Stomach smooth muscle (tissue), 2 donors: Measurements from ENCODE around the gene PTPRS.

Experiments
- H3K27ac ChIP-seq: one replicate; pipeline ENCODE4 v1.7.0; 2013; ENCODE audit warnings: mild to moderate bottlenecking, low read length, inconsistent platforms
- H3K27me3 ChIP-seq, 2 donors: one replicate each; pipeline ENCODE4 v1.7.0; 2013; ENCODE audit warnings: low read length in 2 of 2; ENCODE audit not compliant: insufficient read depth in 2 of 2, control insufficient read depth in 1 of 2
- H3K36me3 ChIP-seq, 2 donors: one replicate each; pipeline ENCODE4 v1.7.0; 2013; ENCODE audit warnings: low read length in 2 of 2; ENCODE audit not compliant: control insufficient read depth in 2 of 2, insufficient read depth in 2 of 2
- H3K4me1 ChIP-seq: one replicate; pipeline ENCODE4 v1.7.0; 2013; ENCODE audit warnings: low read length; ENCODE audit not compliant: control insufficient read depth, insufficient read depth
- H3K4me3 ChIP-seq, 2 donors: one replicate each; pipeline ENCODE4 v1.7.0; 2013; ENCODE audit warnings: low read length in 2 of 2
- H3K9ac ChIP-seq, 2 donors: one replicate each; pipeline ENCODE4 v1.7.0; 2013; ENCODE audit warnings: low read length in 2 of 2, mild to moderate bottlenecking in 1 of 2
- H3K9me3 ChIP-seq, 2 donors: one replicate each; pipeline ENCODE4 v1.7.0; 2013; ENCODE audit warnings: low read length in 2 of 2; ENCODE audit not compliant: control insufficient read depth in 2 of 2
- donor health status: healthy.
- donor health status: Pancreatic carcinoma.

The PTPRS gene

GRCh38 chr19:5355693-5356092 lies 15.1 kb upstream of the PTPRS start:
- Histone ChIP-seq H3K9ac (no peak overlapping the region), H3K36me3 (no peaks in the 10 kb centered on the region), H3K9me3 (peaks cover 0 to 4% of the 10 kb centered on the region in 2 donors), H3K27me3 (peaks cover 18 to 35% of the 10 kb centered on the region in 2 donors), H3K4me1 (no peaks in the 10 kb centered on the region), H3K4me3 (no peak overlapping the region), H3K27ac (no peak overlapping the region)

GRCh38 chr19:5355076-5355475 lies 14.5 kb upstream of the PTPRS start:
- Histone ChIP-seq H3K27me3 (peaks cover 11 to 30% of the 10 kb centered on the region in 2 donors), H3K4me1 (no peaks in the 10 kb centered on the region), H3K27ac (no peak overlapping the region), H3K36me3 (no peaks in the 10 kb centered on the region), H3K9me3 (peaks cover 0 to 4% of the 10 kb centered on the region in 2 donors), H3K4me3 (no peak overlapping the region), H3K9ac (no peak overlapping the region)

- Histone ChIP-seq H3K27me3 (peaks cover 9 to 29% of the 10 kb centered on the region in 2 donors), H3K36me3 (no peaks in the 10 kb centered on the region), H3K9ac (no peak overlapping the region), H3K4me1 (no peaks in the 10 kb centered on the region), H3K4me3 (no peak overlapping the region), H3K27ac (no peak overlapping the region), H3K9me3 (peaks cover 0 to 4% of the 10 kb centered on the region in 2 donors)
These were observed 13.8 kb upstream of the PTPRS start for GRCh38 chr19:5354403-5354802.

GRCh38 chr19:5352229-5352763 lies 11.7 kb upstream of the PTPRS start:
- Histone ChIP-seq H3K9ac (no peak overlapping the region), H3K9me3 (no peaks in the 10 kb centered on the region), H3K4me3 (no peak overlapping the region), H3K4me1 (no peaks in the 10 kb centered on the region), H3K27ac (no peak overlapping the region), H3K27me3 (peaks cover 3 to 20% of the 10 kb centered on the region in 2 donors), H3K36me3 (no peaks in the 10 kb centered on the region)

GRCh38 chr19:5351731-5352228 lies 11.2 kb upstream of the PTPRS start:
- H3K36me3 ChIP-seq, result no peaks in the 10 kb centered on the region
- H3K9ac ChIP-seq, result no peak overlapping the region
- no peaks in the 10 kb centered on the region for H3K4me1 ChIP-seq
- no peak overlapping the region for H3K27ac ChIP-seq
- H3K27me3 ChIP-seq, result peaks cover 3 to 17% of the 10 kb centered on the region in 2 donors
- H3K9me3 ChIP-seq, result no peaks in the 10 kb centered on the region
- H3K4me3 ChIP-seq, result no peak overlapping the region

GRCh38 chr19:5349041-5349440 lies 8.4 kb upstream of the PTPRS start:
- Histone ChIP-seq H3K9me3 (no peaks in the 10 kb centered on the region), H3K4me3 (no peak overlapping the region), H3K9ac (no peak overlapping the region), H3K27ac (no peak overlapping the region), H3K27me3 (peaks cover 0 to 5% of the 10 kb centered on the region in 2 donors), H3K36me3 (no peaks in the 10 kb centered on the region), H3K4me1 (no peaks in the 10 kb centered on the region)

- Histone ChIP-seq H3K4me3 (no peak overlapping the region), H3K9me3 (no peaks in the 10 kb centered on the region), H3K27ac (no peak overlapping the region), H3K36me3 (no peaks in the 10 kb centered on the region), H3K27me3 (no peaks in the 10 kb centered on the region), H3K9ac (no peak overlapping the region), H3K4me1 (peaks cover 1% of the 10 kb centered on the region)
These were observed 5.3 kb upstream of the PTPRS start for GRCh38 chr19:5345895-5346386.

- H3K36me3 ChIP-seq, result no peaks in the 10 kb centered on the region
- H3K9me3 ChIP-seq, result no peaks in the 10 kb centered on the region
- no peak overlapping the region for H3K9ac ChIP-seq
- no peak overlapping the region for H3K4me3 ChIP-seq
- peaks cover 6 to 11% of the 10 kb centered on the region in 2 donors for H3K27me3 ChIP-seq
- peaks cover 18% of the 10 kb centered on the region for H3K4me1 ChIP-seq
- no peak overlapping the region for H3K27ac ChIP-seq
These were observed 3.2 kb upstream of the PTPRS start for GRCh38 chr19:5343848-5344247.

GRCh38 chr19:5342573-5343201 lies 2.1 kb upstream of the PTPRS start:
- Histone ChIP-seq H3K27ac (no peak overlapping the region), H3K27me3 (peaks cover 14 to 22% of the 10 kb centered on the region in 2 donors), H3K4me1 (peaks cover 19% of the 10 kb centered on the region), H3K9me3 (no peaks in the 10 kb centered on the region), H3K36me3 (no peaks in the 10 kb centered on the region), H3K4me3 (no peak overlapping the region), H3K9ac (no peak overlapping the region)

GRCh38 chr19:5341981-5342380 lies 1.4 kb upstream of the PTPRS start:
- Histone ChIP-seq H3K9ac (no peak overlapping the region), H3K27me3 (peaks cover 19 to 27% of the 10 kb centered on the region in 2 donors), H3K36me3 (no peaks in the 10 kb centered on the region), H3K4me3 (no peak overlapping the region), H3K9me3 (no peaks in the 10 kb centered on the region), H3K27ac (no peak overlapping the region), H3K4me1 (peaks cover 19% of the 10 kb centered on the region)

GRCh38 chr19:5341448-5341820 lies 822 bp upstream of the PTPRS start:
- H3K4me1 ChIP-seq, result peaks cover 19% of the 10 kb centered on the region
- no peak overlapping the region for H3K27ac ChIP-seq
- H3K9me3 ChIP-seq, result no peaks in the 10 kb centered on the region
- no peak overlapping the region for H3K4me3 ChIP-seq
- H3K27me3 ChIP-seq, result peaks cover 21 to 30% of the 10 kb centered on the region in 2 donors
- H3K36me3 ChIP-seq, result no peaks in the 10 kb centered on the region
- H3K9ac ChIP-seq, result no peak overlapping the region
